Activated naive CD4-positive, alpha-beta T cell treated with anti-CD3 and anti-CD28 coated beads, Interleukin-2, amount 10 ng/mL, durations not matched to agents 7 days and 5 days (primary cell): ENCODE data around the gene DMBX1.
A peak's percentile ranks its signal among the peaks of the same experiment; 100 is the strongest.

Experiments
- CTCF ChIA-PET: fragments of 350-600 bp; sonication (Branson Sonifier 250); formaldehyde crosslinking; loops from one replicate; lab custom pipeline; 2021; ENCODE audit warnings: antibody characterized with exemption; lab: Charles Lee
- DNase-seq: peaks from one replicate; pipeline ENCODE4 v3.0.0-alpha.2; 2020
- H3K27ac Mint-ChIP-seq: one replicate; pipeline ENCODE4 v1.8.0; 2021; ENCODE audit warnings: mild to moderate bottlenecking, moderate library complexity, mixed read lengths
- H3K27me3 Mint-ChIP-seq: one replicate; pipeline ENCODE4 v1.8.0; 2021; ENCODE audit warnings: mild to moderate bottlenecking, mixed read lengths
- H3K36me3 Mint-ChIP-seq: one replicate; pipeline ENCODE4 v1.8.0; 2021; ENCODE audit warnings: mixed read lengths
- H3K4me1 Mint-ChIP-seq: one replicate; pipeline ENCODE4 v1.8.0; 2021; ENCODE audit warnings: mixed read lengths
- H3K4me3 Mint-ChIP-seq: one replicate; pipeline ENCODE4 v1.8.0; 2021; ENCODE audit warnings: mild to moderate bottlenecking, moderate library complexity, mixed read lengths
- H3K9me3 Mint-ChIP-seq: one replicate; pipeline ENCODE4 v1.8.0; 2021; ENCODE audit warnings: mixed read lengths

Gene DMBX1

GRCh38 chr1:46522969-46523320 is 33.3 kb downstream of the DMBX1 start:
- H3K36me3 Mint-ChIP-seq, result no peaks in the 10 kb centered on the region
- CTCF ChIA-PET, result interaction anchor here (0.7 to 3.4 kb wide), 8 partner anchors 9 to 85 kb away, joined by 3 to 14 read pairs (median 6); a partner anchor contains a TSS
- peaks cover 78% of the 10 kb centered on the region for H3K27me3 Mint-ChIP-seq
- no peaks in the 10 kb centered on the region for H3K9me3 Mint-ChIP-seq
- peaks cover 13% of the 10 kb centered on the region for H3K4me1 Mint-ChIP-seq
- H3K27ac Mint-ChIP-seq, result no peak overlapping the region
- H3K4me3 Mint-ChIP-seq, result no peak overlapping the region
- no peak for DNase-seq

DNA sequence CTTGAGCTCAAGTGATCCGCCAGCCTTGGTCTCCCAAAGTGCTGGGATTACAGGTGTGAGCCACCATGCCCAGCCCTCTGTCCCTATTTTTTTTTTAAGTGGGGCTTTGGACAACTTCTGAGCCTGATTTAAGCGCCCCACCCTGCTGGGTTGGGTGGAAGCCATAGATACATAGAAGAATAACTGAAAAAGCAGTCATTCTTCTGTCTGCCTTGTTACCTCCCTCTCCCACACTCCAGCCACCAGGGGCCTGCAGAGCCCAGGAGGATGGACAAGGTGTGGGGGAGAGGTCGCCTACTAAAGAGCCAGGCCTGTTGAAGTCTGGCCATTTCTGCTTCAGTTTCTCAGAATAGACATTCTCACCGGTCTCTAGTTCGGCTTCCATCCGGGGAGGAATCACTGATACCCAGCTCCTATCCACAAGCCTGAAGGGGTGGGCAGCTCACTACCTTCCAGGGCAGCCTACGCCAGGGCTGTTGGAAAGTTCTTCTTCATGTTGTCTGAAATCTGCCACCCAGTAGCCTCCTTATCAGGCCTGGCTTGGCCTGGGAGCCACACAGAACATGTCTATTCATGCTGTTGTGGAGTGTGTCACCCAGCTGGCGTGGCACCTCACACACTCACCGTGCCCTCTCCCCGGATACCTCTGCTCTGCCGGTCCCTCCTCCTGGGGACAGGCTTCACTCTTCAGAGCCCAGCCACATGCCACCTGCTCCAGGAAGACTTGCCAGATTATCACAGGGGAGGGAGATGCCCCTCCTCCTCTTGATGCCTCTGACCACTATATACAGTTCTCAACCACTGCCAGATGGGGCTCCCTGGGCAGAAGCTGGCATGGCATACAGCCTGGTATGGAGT is 34.1 kb downstream of the DMBX1 start:
- H3K9me3 Mint-ChIP-seq, result no peaks in the 10 kb centered on the region
- CTCF ChIA-PET, result interaction anchor here (0.7 to 3.4 kb wide), 6 partner anchors 10 to 86 kb away, joined by 3 to 14 read pairs (median 4); a partner anchor contains a TSS
- peaks cover 21% of the 10 kb centered on the region for H3K4me1 Mint-ChIP-seq
- H3K4me3 Mint-ChIP-seq, result no peak overlapping the region
- no peak for DNase-seq
- no peak overlapping the region for H3K27ac Mint-ChIP-seq
- H3K36me3 Mint-ChIP-seq, result no peaks in the 10 kb centered on the region
- H3K27me3 Mint-ChIP-seq, result peaks cover 78% of the 10 kb centered on the region

- Mint-ChIP-seq H3K9me3 (no peaks in the 10 kb centered on the region), H3K36me3 (no peaks in the 10 kb centered on the region), H3K4me3 (no peak overlapping the region), H3K4me1 (peaks cover 28% of the 10 kb centered on the region), H3K27ac (no peak overlapping the region), H3K27me3 (peaks cover 75% of the 10 kb centered on the region)
- CTCF ChIA-PET, result no interaction called here
- no peak for DNase-seq
Measured at GRCh38 chr1:46524843-46525242, 35.2 kb downstream of the DMBX1 start.

- CTCF ChIA-PET, result interaction anchor here (0.9 to 6.4 kb wide), 11 partner anchors 9 to 116 kb away, joined by 3 to 160 read pairs (median 5); no protein-coding TSS in a partner anchor
- peaks cover 28% of the 10 kb centered on the region for H3K4me1 Mint-ChIP-seq
- no peaks in the 10 kb centered on the region for H3K36me3 Mint-ChIP-seq
- DNase-seq, result no peak
- no peak overlapping the region for H3K27ac Mint-ChIP-seq
- no peaks in the 10 kb centered on the region for H3K9me3 Mint-ChIP-seq
- H3K4me3 Mint-ChIP-seq, result no peak overlapping the region
- peaks cover 72% of the 10 kb centered on the region for H3K27me3 Mint-ChIP-seq
Measured at GRCh38 chr1:46525253-46525983, 35.8 kb downstream of the DMBX1 start.

DNA sequence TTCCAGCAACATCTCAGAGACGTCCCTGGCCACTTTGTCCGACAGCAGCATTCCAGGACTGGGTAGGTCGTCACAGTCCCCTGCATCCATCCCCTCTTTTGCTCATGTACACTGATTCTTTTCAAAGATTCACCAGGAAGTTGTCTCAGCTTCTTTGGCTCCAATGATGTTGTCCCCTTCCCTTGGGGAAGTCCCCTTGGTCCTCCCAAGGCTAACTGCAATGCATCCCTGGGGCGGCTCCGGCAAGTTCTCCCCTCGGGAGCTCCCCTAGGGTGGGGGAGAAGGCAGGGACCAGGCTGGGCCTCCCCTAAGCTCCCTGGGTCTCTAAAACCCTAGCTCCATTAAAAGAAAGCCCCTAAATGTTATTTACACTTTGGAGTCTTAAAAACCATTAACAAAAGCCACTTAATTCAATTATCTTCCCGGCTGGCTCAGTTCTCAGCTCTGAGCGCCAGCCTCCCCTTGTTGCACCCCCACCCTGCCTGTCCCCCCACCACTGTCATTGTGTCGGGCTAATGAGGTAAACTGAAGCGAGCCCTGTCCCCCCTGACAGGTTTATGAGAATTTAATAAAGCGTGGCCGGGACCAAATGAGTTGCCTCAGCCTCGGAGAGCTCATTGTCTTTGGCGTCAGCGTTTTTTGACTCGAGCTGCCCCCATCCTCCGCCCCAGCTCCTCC is 36.5 kb downstream of the DMBX1 start:
- Mint-ChIP-seq H3K9me3 (no peaks in the 10 kb centered on the region), H3K27me3 (peaks cover 76% of the 10 kb centered on the region)

DNA sequence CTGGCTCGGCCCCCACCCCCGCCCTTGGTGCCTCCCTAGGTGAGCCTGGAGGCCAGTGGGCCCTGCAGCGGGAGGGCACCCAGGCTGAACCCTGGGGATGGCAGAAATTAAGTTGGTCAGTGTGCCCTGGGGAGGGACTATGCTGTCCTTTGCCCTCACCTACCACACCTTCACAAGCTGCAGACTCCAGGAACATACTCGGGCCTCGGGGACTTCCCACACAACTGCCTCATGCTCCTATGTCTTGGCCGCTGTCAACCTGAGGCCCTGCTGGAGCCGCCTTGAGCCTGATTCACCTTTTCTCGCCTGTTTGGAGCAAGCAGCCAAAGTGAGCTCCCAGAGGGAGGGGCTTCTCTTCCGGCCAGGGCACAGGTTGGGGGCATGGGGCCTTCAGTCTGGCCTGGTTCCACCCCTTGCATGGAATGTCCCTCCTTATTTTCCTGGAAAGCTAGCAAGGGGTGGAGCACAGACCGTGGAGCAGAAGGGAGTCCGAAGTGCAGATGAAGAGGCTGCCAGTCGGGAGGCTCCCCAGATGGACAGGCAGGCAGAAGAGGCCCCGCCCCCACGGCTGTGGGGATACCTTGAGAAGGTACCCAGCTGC is 37.2 kb downstream of the DMBX1 start:
- Mint-ChIP-seq H3K4me1 (peaks cover 25% of the 10 kb centered on the region), H3K9me3 (no peaks in the 10 kb centered on the region), H3K36me3 (no peaks in the 10 kb centered on the region), H3K27ac (no peak overlapping the region), H3K27me3 (peaks cover 79% of the 10 kb centered on the region), H3K4me3 (no peak overlapping the region)
- no peak for DNase-seq
- CTCF ChIA-PET, result interaction anchor here (1.0 to 6.4 kb wide), 17 partner anchors 9 to 666 kb away, joined by 3 to 160 read pairs (median 8); a partner anchor contains a TSS

More for the DNA sequence above, 36.5 kb downstream of the DMBX1 start:
- no peaks in the 10 kb centered on the region for H3K36me3 Mint-ChIP-seq
- H3K4me3 Mint-ChIP-seq, result no peak overlapping the region
- peaks cover 28% of the 10 kb centered on the region for H3K4me1 Mint-ChIP-seq
- no peak for DNase-seq
- CTCF ChIA-PET, result interaction anchor here (0.9 to 6.4 kb wide), 16 partner anchors 9 to 667 kb away, joined by 3 to 160 read pairs (median 4); a partner anchor contains a TSS
- H3K27ac Mint-ChIP-seq, result no peak overlapping the region

- Mint-ChIP-seq H3K27ac (no peak overlapping the region), H3K27me3 (peaks cover 82% of the 10 kb centered on the region), H3K9me3 (no peaks in the 10 kb centered on the region), H3K4me1 (peaks cover 16% of the 10 kb centered on the region), H3K36me3 (no peaks in the 10 kb centered on the region), H3K4me3 (no peak overlapping the region)
- peak; percentile 84 for DNase-seq
- CTCF ChIA-PET, result interaction anchor here (0.9 to 6.4 kb wide), 19 partner anchors 8 to 665 kb away, joined by 3 to 160 read pairs (median 8); a partner anchor contains a TSS
Measured at GRCh38 chr1:46527474-46528296, 38.0 kb downstream of the DMBX1 start.

DNA sequence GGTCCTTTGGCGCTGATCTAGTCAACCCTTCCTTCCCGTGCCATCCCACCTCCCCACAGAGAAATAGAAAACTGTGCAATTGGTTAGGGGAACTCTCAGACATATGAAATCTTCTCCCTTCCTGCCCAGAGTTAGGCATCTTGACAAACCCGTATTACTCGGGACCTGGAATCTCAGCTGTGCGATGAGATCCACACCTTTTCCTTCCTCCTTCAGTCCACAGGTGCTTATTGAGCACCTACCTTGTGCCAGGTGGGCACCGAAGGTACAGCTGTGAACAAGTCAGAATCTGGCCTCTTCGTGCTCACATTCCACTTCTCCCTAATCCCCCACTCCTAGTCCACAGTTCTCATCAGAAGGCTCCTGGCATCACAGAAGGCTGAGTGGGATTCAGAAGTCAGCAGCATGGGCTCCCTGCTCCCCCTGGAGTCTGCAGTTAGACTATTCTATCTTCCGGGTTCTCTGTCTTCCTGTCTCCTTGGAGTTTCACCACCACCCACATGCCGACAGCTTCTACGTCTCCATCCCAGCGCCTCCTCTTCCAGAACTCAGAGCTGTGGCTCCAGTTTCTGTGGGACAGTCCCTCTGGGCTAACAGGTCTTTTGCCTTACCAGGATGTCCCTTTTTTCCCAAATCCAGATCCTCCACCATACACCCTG is 38.8 kb downstream of the DMBX1 start:
- no peak for DNase-seq
- Mint-ChIP-seq H3K27me3 (peaks cover 83% of the 10 kb centered on the region), H3K36me3 (no peaks in the 10 kb centered on the region), H3K4me1 (peaks cover 15% of the 10 kb centered on the region), H3K27ac (no peak overlapping the region), H3K9me3 (no peaks in the 10 kb centered on the region), H3K4me3 (no peak overlapping the region)
- CTCF ChIA-PET, result interaction anchor here (0.9 to 6.4 kb wide), 21 partner anchors 10 to 199 kb away, joined by 3 to 160 read pairs (median 4); no protein-coding TSS in a partner anchor

DNA sequence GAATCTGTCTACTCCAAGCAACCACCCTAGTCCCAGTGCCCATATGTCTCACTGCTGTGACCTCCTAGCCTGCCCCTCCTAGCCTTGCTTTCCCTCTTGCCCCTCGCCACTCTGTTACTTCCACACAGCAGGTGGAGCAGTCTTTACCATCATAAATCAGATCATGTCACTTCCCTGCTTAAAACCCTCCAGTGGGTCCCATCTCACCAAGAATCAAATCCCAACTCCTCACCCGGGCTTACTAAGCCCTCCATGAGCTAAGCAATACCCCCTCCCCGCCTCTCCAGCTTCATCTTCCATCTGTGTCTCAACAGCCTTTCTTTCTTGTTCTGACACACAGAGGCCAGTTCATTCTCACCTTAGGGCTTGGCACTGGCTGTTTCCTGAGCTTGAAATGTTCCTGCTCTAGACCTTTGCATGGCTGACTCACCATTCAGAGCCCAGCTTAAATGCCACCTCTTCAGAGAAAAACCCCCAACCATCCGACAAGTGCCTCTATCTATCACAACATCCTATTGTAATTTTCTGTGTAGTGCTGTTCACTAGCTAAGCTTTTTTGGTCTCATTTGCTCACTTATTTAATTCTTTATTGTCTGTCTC is 39.5 kb downstream of the DMBX1 start:
- CTCF ChIA-PET, result interaction anchor here (0.9 to 6.4 kb wide), 22 partner anchors 9 to 198 kb away, joined by 3 to 160 read pairs (median 4); no protein-coding TSS in a partner anchor
- H3K27ac Mint-ChIP-seq, result no peak overlapping the region
- no peaks in the 10 kb centered on the region for H3K36me3 Mint-ChIP-seq
- peaks cover 19% of the 10 kb centered on the region for H3K4me1 Mint-ChIP-seq
- H3K4me3 Mint-ChIP-seq, result no peak overlapping the region
- no peak for DNase-seq
- peaks cover 85% of the 10 kb centered on the region for H3K27me3 Mint-ChIP-seq
- H3K9me3 Mint-ChIP-seq, result no peaks in the 10 kb centered on the region

DNA sequence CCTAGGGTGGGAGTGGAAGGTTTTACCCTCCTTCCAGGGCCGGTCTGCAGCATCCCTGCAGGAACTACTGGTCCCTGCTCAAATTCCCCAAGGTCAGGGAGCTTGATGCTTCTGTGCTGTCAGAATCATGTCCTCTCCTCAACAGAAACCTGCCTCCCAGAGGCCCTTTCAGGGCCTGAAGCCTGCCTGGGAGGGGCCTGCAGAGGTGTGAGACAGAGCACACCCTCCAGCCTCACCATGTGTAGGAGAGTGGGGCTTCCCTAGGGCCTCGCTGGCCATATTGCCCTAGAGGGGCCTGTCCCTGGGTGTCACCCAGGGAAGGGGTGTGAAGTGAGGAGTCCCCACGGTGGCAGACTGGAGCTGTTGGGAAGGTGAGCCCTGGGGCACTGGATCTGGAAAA is 40.7 kb downstream of the DMBX1 start:
- peaks cover 21% of the 10 kb centered on the region for H3K4me1 Mint-ChIP-seq
- no peaks in the 10 kb centered on the region for H3K9me3 Mint-ChIP-seq
- no peak overlapping the region for H3K4me3 Mint-ChIP-seq
- H3K36me3 Mint-ChIP-seq, result no peaks in the 10 kb centered on the region
- H3K27me3 Mint-ChIP-seq, result peaks cover 86% of the 10 kb centered on the region
- CTCF ChIA-PET, result interaction anchor here (1.2 to 6.4 kb wide), 11 partner anchors 10 to 194 kb away, joined by 3 to 160 read pairs (median 23); no protein-coding TSS in a partner anchor
- no peak overlapping the region for H3K27ac Mint-ChIP-seq
- DNase-seq, result no peak

DNA sequence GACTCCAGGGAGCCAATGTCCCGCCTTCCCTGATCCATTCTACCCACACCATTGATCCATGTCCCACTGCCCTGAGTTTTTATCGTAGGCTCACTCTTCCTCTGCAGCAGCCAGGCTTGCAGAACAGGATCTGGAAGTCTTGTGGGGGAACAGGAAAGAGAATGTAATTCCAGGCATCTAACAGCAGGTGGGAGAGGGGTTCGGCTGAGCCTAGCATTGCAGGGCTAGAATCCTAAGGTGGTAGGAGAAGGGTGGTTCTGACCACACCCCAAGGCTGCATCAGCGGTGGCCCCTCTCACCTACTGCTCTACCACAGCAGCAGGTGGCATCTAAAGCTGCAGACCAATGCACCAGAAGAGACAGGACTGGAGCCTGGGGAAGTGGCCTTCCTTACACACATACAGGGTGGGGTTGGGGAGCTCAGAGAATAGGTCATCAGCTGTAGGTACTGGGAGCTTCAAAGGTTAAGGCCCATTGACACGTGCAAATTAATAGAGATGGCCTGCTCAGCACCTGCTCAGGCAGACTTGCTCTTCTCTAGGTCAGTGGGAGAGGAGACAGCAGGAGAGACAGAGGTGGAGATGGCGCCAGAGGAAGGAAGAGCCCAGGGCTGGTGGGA is 41.3 kb downstream of the DMBX1 start:
- Mint-ChIP-seq H3K4me1 (peaks cover 21% of the 10 kb centered on the region), H3K27ac (no peak overlapping the region), H3K9me3 (no peaks in the 10 kb centered on the region), H3K27me3 (peaks cover 83% of the 10 kb centered on the region), H3K4me3 (no peak overlapping the region), H3K36me3 (no peaks in the 10 kb centered on the region)
- CTCF ChIA-PET, result interaction anchor here (1.3 to 6.4 kb wide), 9 partner anchors 9 to 194 kb away, joined by 3 to 160 read pairs (median 23); no protein-coding TSS in a partner anchor
- no peak for DNase-seq
